GM23338 (cell line): ENCODE data around the gene GPANK1. TPM values are rescaled to one million over a fixed set of nuclear protein-coding genes. Genes with fewer than 3 reads are reported as not detected.

Source experiments
- ATAC-seq: fragments of 200-7000 bp; cut with Tn5 transposase; 3 replicates; pipeline ENCODE4 v1.9.1; 2020
- DNase-seq: peaks from one replicate; pipeline ENCODE4 v3.0.0-alpha.2; 2015; ENCODE audit warnings: low spot score
- H2AFZ ChIP-seq: fragments of 200-600 bp; sonication (generic); 2 replicates; pipeline ENCODE4 v1.8.0; 2016; ENCODE audit warnings: antibody characterized with exemption, mild to moderate bottlenecking, moderate library complexity
- H3F3A ChIP-seq: fragments of 200-600 bp; sonication (generic); replicated peaks from 2 replicates; pipeline ENCODE4 v1.8.0; 2017; ENCODE audit warnings: antibody characterized with exemption, mixed run types, low read depth
- H3K27ac ChIP-seq: fragments of 200-600 bp; sonication (generic); 2 replicates; pipeline ENCODE4 v1.6.1; 2016; ENCODE audit warnings: low read depth
- H3K27me3 ChIP-seq: fragments of 200-600 bp; sonication (generic); 2 replicates; pipeline ENCODE4 v1.8.0; 2016; ENCODE audit warnings: mild to moderate bottlenecking, mixed run types, moderate library complexity; ENCODE audit not compliant: insufficient read depth
- H3K36me3 ChIP-seq: fragments of 200-600 bp; sonication (generic); 2 replicates; pipeline ENCODE4 v1.8.0; 2016; ENCODE audit warnings: mild to moderate bottlenecking; ENCODE audit not compliant: insufficient read depth
- H3K4me1 ChIP-seq: fragments of 200-600 bp; sonication (generic); 2 replicates; pipeline ENCODE4 v1.8.0; 2016; ENCODE audit warnings: mild to moderate bottlenecking, moderate library complexity; ENCODE audit not compliant: insufficient read depth
- H3K4me2 ChIP-seq: fragments of 200-600 bp; sonication (generic); 2 replicates; pipeline ENCODE4 v1.7.1; 2017; ENCODE audit warnings: mixed run types
- H3K4me3 ChIP-seq: fragments of 200-600 bp; sonication (generic); 2 replicates; pipeline ENCODE4 v1.6.1; 2016; ENCODE audit warnings: mixed run types
- H3K79me2 ChIP-seq: fragments of 200-600 bp; sonication (generic); replicated peaks from 2 replicates; pipeline ENCODE4 v1.8.0; 2017; ENCODE audit warnings: mild to moderate bottlenecking; ENCODE audit not compliant: insufficient read depth
- H3K9me2 ChIP-seq: fragments of 200-600 bp; sonication (generic); 2 replicates; pipeline ENCODE4 v1.8.0; 2017; ENCODE audit not compliant: insufficient read depth
- H4K20me1 ChIP-seq: fragments of 200-600 bp; sonication (generic); replicated peaks from 2 replicates; pipeline ENCODE4 v1.8.0; 2017; ENCODE audit warnings: mild to moderate bottlenecking; ENCODE audit not compliant: insufficient read depth
- H3K27ac Mint-ChIP-seq: 2 replicates; pipeline ENCODE4 v1.8.0; 2020; ENCODE audit warnings: inconsistent platforms, mild to moderate bottlenecking, moderate library complexity, mixed read lengths
- H3K27me3 Mint-ChIP-seq: 3 replicates; pipeline ENCODE4 v1.8.0; 2022; ENCODE audit warnings: low read depth, mild to moderate bottlenecking, moderate library complexity, mixed read lengths, inconsistent platforms; ENCODE audit not compliant: insufficient read depth, poor library complexity
- H3K36me3 Mint-ChIP-seq: 3 replicates; pipeline ENCODE4 v1.8.0; 2021; ENCODE audit warnings: low read depth, mild to moderate bottlenecking, inconsistent platforms, moderate library complexity, mixed read lengths
- H3K4me1 Mint-ChIP-seq: 3 replicates; pipeline ENCODE4 v1.8.0; 2020; ENCODE audit warnings: mild to moderate bottlenecking, inconsistent platforms, mixed read lengths
- H3K4me3 Mint-ChIP-seq: 3 replicates; pipeline ENCODE4 v1.8.0; 2021; ENCODE audit warnings: moderate library complexity, mild to moderate bottlenecking, inconsistent platforms, mixed read lengths
- H3K9me3 Mint-ChIP-seq: 3 replicates; pipeline ENCODE4 v1.8.0; 2020; ENCODE audit warnings: moderate library complexity, mild to moderate bottlenecking, inconsistent platforms, mixed read lengths
- CREB1 ChIP-seq: fragments of 250-450 bp; sonication (Bioruptor Pico); IDR thresholded peaks from 2 replicates; pipeline ENCODE4 v1.5.0; 2020; ENCODE audit warnings: low read depth, mild to moderate bottlenecking, moderate library complexity
- EZH2 ChIP-seq: fragments of 200-600 bp; sonication (generic); IDR thresholded peaks from one replicate; pipeline ENCODE4 v1.8.0; 2017; ENCODE audit warnings: antibody characterized with exemption, mild to moderate bottlenecking, low read depth; ENCODE audit not compliant: unreplicated experiment
- JUNB ChIP-seq: IDR thresholded peaks from one replicate; pipeline ENCODE4 v1.6.1; 2016; ENCODE audit warnings: antibody characterized with exemption; ENCODE audit not compliant: unreplicated experiment
- NANOG ChIP-seq: IDR thresholded peaks from 2 replicates; pipeline ENCODE4 v1.6.1; 2016; ENCODE audit warnings: antibody characterized with exemption, borderline replicate concordance
- POLR2AphosphoS5 ChIP-seq: IDR thresholded peaks from 2 replicates; pipeline ENCODE4 v1.6.1; 2016; ENCODE audit warnings: antibody characterized with exemption, low read depth
- STAT1 ChIP-seq: IDR thresholded peaks from one replicate; pipeline ENCODE4 v1.6.1; 2016; ENCODE audit warnings: antibody characterized with exemption; ENCODE audit not compliant: unreplicated experiment
- ZNF114 ChIP-seq: fragments of 250-450 bp; sonication (Bioruptor Pico); IDR thresholded peaks from 2 replicates; pipeline ENCODE4 v1.5.0; 2020; ENCODE audit warnings: mild to moderate bottlenecking, moderate library complexity
- ZNF331 ChIP-seq: fragments of 250-450 bp; sonication (Bioruptor Pico); IDR thresholded peaks from 2 replicates; pipeline ENCODE4 v1.5.0; 2020; ENCODE audit warnings: low read depth, mild to moderate bottlenecking, moderate library complexity
- polyA plus RNA-seq: library from polyadenylated mRNA; unstranded; fragments of >200 nt; fragmentation: Nextera tagmentation; extraction: Ambion mirVana; gene quantifications from 2 replicates; pipeline ENCODE4 v1.2.1, GENCODE V29; 2016
- total RNA-seq: library from RNA; depleted of rRNA; stranded (reverse); fragments of >200 nt; shearing (Covaris generic); gene quantifications from 2 replicates; pipeline ENCODE4 v1.2.3, GENCODE V29; 2014
- TF ChIP-seq, protein P1 (sequence below): IDR thresholded peaks from one replicate; pipeline ENCODE4 v1.6.1; 2018; ENCODE audit warnings: antibody characterized with exemption; ENCODE audit not compliant: unreplicated experiment
- TF ChIP-seq, protein P2 (sequence below): IDR thresholded peaks from 2 replicates; pipeline ENCODE4 v1.6.1; 2016; ENCODE audit warnings: antibody characterized with exemption
- TF ChIP-seq, protein P3 (sequence below): fragments of 250-450 bp; sonication (Bioruptor Pico); IDR thresholded peaks from 2 replicates; pipeline ENCODE4 v1.5.0; 2020; ENCODE audit warnings: mild to moderate bottlenecking, moderate library complexity
- TF ChIP-seq, protein P4 (sequence below), 2 experiments: fragments of 200-600 bp in 1 of 2; sonication (generic) in 1 of 2; conservative IDR thresholded peaks; 2 replicates each; pipeline versions ENCODE4 v1.5.1 to v1.6.1; 2016 to 2017; ENCODE audit warnings: antibody characterized with exemption in 2 of 2, low read depth in 2 of 2, mild to moderate bottlenecking in 2 of 2, moderate library complexity in 1 of 2

The GPANK1 gene
- total and polyA plus RNA-seq, 2 experiments from 2014 or later = 27.1 to 49.2 TPM

DNA sequence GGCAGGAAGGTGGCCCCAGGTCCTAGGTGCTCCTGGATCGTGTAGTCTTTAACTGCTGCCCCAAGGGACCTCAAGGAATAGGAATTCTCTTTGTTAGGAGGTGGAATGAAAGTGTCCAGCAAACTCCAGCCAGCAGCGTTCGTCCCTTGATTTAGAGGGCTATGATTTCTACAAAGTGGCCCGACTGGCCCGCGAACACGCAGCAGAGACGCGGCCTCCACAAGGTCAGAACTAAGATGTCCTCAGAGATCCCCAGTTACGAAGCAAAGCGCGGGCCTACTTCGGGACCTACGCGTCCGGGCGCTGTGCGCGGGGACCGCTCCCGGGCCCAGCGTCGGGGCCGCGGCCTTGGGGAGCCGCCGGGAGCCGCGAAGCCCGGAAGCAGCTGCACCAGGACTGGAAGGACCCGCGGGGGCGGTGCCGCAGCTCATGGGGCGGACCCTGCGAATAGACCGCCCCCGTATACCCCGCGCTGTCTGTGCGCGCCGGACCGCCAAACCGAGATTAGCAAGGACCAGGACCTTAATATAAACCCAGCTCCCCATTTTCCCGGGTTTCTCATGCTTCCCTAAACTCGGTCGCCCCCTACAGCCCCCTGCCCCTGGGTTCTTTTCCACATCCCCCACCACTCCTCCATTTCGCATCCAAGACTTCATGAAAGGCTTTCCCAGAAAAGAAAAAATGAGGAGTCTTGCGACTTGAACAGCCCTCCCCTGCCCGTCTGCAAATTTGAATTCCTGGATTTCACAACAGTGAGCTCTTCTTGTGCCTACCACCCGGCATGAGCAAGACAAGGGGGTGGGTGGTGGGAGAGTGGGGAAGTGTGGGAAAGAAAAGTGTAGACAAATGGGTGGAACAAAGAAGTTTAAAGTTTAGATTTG is 4.2 kb downstream of the GPANK1 start, which contains the start of gene C6orf47:
TSS of gene C6orf47 (minus strand) at position 398 of the 881 bp plus-strand sequence. CDS start 831 bp downstream, outside the sequence.
- H3K79me2 ChIP-seq = peaks cover 41% of the 10 kb centered on the region
- peak within 1 kb of the TSS; percentile 95 for H3K27ac ChIP-seq
- no peaks in the 10 kb centered on the region; the same call in 1 of the 2 replicates for H4K20me1 ChIP-seq
- TF ChIP-seq, protein P1, sequence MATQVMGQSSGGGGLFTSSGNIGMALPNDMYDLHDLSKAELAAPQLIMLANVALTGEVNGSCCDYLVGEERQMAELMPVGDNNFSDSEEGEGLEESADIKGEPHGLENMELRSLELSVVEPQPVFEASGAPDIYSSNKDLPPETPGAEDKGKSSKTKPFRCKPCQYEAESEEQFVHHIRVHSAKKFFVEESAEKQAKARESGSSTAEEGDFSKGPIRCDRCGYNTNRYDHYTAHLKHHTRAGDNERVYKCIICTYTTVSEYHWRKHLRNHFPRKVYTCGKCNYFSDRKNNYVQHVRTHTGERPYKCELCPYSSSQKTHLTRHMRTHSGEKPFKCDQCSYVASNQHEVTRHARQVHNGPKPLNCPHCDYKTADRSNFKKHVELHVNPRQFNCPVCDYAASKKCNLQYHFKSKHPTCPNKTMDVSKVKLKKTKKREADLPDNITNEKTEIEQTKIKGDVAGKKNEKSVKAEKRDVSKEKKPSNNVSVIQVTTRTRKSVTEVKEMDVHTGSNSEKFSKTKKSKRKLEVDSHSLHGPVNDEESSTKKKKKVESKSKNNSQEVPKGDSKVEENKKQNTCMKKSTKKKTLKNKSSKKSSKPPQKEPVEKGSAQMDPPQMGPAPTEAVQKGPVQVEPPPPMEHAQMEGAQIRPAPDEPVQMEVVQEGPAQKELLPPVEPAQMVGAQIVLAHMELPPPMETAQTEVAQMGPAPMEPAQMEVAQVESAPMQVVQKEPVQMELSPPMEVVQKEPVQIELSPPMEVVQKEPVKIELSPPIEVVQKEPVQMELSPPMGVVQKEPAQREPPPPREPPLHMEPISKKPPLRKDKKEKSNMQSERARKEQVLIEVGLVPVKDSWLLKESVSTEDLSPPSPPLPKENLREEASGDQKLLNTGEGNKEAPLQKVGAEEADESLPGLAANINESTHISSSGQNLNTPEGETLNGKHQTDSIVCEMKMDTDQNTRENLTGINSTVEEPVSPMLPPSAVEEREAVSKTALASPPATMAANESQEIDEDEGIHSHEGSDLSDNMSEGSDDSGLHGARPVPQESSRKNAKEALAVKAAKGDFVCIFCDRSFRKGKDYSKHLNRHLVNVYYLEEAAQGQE = no peak
- TF ChIP-seq EZH2 = no peak
- TF ChIP-seq, protein P2, sequence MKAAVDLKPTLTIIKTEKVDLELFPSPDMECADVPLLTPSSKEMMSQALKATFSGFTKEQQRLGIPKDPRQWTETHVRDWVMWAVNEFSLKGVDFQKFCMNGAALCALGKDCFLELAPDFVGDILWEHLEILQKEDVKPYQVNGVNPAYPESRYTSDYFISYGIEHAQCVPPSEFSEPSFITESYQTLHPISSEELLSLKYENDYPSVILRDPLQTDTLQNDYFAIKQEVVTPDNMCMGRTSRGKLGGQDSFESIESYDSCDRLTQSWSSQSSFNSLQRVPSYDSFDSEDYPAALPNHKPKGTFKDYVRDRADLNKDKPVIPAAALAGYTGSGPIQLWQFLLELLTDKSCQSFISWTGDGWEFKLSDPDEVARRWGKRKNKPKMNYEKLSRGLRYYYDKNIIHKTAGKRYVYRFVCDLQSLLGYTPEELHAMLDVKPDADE = no peak
- peak; percentile 88 for TF ChIP-seq POLR2AphosphoS5
- TF ChIP-seq JUNB = no peak
- no peak for TF ChIP-seq STAT1
- no peak for TF ChIP-seq ZNF114
- TF ChIP-seq, protein P3, sequence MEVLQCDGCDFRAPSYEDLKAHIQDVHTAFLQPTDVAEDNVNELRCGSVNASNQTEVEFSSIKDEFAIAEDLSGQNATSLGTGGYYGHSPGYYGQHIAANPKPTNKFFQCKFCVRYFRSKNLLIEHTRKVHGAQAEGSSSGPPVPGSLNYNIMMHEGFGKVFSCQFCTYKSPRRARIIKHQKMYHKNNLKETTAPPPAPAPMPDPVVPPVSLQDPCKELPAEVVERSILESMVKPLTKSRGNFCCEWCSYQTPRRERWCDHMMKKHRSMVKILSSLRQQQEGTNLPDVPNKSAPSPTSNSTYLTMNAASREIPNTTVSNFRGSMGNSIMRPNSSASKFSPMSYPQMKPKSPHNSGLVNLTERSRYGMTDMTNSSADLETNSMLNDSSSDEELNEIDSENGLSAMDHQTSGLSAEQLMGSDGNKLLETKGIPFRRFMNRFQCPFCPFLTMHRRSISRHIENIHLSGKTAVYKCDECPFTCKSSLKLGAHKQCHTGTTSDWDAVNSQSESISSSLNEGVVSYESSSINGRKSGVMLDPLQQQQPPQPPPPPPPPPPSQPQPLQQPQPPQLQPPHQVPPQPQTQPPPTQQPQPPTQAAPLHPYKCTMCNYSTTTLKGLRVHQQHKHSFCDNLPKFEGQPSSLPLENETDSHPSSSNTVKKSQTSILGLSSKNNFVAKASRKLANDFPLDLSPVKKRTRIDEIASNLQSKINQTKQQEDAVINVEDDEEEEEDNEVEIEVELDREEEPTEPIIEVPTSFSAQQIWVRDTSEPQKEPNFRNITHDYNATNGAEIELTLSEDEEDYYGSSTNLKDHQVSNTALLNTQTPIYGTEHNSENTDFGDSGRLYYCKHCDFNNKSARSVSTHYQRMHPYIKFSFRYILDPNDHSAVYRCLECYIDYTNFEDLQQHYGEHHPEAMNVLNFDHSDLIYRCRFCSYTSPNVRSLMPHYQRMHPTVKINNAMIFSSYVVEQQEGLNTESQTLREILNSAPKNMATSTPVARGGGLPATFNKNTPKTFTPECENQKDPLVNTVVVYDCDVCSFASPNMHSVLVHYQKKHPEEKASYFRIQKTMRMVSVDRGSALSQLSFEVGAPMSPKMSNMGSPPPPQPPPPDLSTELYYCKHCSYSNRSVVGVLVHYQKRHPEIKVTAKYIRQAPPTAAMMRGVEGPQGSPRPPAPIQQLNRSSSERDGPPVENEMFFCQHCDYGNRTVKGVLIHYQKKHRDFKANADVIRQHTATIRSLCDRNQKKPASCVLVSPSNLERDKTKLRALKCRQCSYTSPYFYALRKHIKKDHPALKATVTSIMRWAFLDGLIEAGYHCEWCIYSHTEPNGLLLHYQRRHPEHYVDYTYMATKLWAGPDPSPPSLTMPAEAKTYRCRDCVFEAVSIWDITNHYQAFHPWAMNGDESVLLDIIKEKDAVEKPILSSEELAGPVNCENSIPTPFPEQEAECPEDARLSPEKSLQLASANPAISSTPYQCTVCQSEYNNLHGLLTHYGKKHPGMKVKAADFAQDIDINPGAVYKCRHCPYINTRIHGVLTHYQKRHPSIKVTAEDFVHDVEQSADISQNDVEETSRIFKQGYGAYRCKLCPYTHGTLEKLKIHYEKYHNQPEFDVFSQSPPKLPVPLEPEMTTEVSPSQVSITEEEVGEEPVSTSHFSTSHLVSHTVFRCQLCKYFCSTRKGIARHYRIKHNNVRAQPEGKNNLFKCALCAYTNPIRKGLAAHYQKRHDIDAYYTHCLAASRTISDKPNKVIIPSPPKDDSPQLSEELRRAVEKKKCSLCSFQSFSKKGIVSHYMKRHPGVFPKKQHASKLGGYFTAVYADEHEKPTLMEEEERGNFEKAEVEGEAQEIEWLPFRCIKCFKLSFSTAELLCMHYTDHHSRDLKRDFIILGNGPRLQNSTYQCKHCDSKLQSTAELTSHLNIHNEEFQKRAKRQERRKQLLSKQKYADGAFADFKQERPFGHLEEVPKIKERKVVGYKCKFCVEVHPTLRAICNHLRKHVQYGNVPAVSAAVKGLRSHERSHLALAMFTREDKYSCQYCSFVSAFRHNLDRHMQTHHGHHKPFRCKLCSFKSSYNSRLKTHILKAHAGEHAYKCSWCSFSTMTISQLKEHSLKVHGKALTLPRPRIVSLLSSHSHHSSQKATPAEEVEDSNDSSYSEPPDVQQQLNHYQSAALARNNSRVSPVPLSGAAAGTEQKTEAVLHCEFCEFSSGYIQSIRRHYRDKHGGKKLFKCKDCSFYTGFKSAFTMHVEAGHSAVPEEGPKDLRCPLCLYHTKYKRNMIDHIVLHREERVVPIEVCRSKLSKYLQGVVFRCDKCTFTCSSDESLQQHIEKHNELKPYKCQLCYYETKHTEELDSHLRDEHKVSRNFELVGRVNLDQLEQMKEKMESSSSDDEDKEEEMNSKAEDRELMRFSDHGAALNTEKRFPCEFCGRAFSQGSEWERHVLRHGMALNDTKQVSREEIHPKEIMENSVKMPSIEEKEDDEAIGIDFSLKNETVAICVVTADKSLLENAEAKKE (CRISPR knock-in tag) = no peak
- TF ChIP-seq NANOG = no peak
- TF ChIP-seq CREB1 = 0 out of 2 replicates have a peak, but pooled peaks have one; percentile 24
- TF ChIP-seq ZNF331 (CRISPR knock-in tag) = no peak
- TF ChIP-seq, protein P4, sequence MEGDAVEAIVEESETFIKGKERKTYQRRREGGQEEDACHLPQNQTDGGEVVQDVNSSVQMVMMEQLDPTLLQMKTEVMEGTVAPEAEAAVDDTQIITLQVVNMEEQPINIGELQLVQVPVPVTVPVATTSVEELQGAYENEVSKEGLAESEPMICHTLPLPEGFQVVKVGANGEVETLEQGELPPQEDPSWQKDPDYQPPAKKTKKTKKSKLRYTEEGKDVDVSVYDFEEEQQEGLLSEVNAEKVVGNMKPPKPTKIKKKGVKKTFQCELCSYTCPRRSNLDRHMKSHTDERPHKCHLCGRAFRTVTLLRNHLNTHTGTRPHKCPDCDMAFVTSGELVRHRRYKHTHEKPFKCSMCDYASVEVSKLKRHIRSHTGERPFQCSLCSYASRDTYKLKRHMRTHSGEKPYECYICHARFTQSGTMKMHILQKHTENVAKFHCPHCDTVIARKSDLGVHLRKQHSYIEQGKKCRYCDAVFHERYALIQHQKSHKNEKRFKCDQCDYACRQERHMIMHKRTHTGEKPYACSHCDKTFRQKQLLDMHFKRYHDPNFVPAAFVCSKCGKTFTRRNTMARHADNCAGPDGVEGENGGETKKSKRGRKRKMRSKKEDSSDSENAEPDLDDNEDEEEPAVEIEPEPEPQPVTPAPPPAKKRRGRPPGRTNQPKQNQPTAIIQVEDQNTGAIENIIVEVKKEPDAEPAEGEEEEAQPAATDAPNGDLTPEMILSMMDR (conservative IDR thresholded peaks at IDR 0.05; ENCODE audit: low read depth in 2 of 2) = no peak; a peak in 1 of 4 replicates
- Mint-ChIP-seq H3K4me1 (peaks cover 49% of the 10 kb centered on the region), H3K36me3 (peaks cover 46% of the 10 kb centered on the region), H3K27ac (peak within 1 kb of the TSS; percentile 95), H3K9me3 (no peaks in the 10 kb centered on the region), H3K27me3 (peaks cover 19% of the 10 kb centered on the region), H3K4me3 (peak within 1 kb of the TSS; percentile 90)
- H3K36me3 ChIP-seq = peaks cover 12% of the 10 kb centered on the region; the same call in 1 of the 2 replicates
- H3K4me1 ChIP-seq = peaks cover 23% of the 10 kb centered on the region
- peak; percentile 85 for ATAC-seq
- peak within 1 kb of the TSS; percentile 83 for H2AFZ ChIP-seq
- H3K4me3 ChIP-seq = peak within 1 kb of the TSS; percentile 96
- H3K4me2 ChIP-seq = peak within 1 kb of the TSS; percentile 98
- H3F3A ChIP-seq = peaks cover 21% of the 10 kb centered on the region; the same call in 1 of the 2 replicates
- H3K9me2 ChIP-seq = no peaks in the 10 kb centered on the region
- no peaks in the 10 kb centered on the region for H3K27me3 ChIP-seq
- peak; percentile 95 for DNase-seq
